GM21528 (cell line): Measurements from ENCODE around the gene RAB28.
A peak's percentile ranks its signal among the peaks of the same experiment; 100 is the strongest.

Experiments used
- ATAC-seq: cut with Tn5 transposase; IDR thresholded peaks from one replicate; pipeline ENCODE4 v1.9.1; 2021; ENCODE audit warnings: mild to moderate bottlenecking, moderate library complexity; ENCODE audit not compliant: unreplicated experiment, low FRiP score

Gene RAB28

DNA sequence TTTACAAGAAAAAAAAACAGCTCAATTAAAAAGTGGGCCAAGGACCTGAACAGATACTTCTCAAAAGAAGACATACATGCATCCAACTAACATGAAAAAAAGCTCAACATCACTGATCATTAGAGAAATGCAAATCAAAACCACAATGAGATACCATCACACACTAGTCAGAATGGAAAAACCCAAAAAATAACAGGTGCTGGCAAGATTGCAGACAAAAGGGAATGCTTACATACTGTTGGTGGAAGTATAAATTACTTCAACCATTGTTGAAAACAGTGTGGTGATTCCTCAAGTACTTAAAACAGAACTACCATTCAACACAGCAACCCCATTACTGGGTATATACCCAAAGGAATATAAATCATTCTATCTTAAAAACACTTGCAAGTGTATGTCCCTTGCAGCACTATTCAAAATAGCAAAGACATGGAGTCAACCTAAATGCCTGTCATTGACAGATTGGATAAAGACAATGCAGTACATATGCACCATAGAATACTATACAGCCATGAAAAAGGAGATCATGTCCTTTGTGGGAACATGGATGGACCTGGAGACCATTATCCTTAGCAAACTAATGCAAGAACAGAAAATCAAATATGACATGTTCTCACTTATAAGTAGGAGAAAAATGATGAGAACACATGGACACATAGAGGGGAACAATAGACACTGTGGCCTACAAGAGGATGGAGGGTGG is 97.6 kb downstream of the RAB28 start:
- peak; percentile 73 for ATAC-seq

DNA sequence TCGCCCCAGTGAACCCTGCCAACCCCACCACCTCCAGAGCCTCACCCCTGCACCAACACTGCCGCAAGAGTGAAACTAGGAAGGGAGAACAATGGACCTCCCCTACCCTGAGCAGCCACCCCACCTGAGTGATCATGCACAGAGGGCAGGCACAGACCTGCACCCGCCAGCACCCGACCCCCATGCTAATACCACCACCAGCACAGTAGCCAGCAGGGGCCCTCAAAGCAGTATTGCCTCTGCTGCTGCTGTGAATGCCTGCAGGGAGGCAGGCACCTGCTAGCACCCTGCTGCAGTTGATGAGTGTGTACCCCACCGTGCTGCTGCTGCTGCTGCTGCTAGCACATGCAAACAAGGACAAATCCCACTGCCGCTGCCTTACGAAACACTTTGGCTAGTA is 100.1 kb downstream of the RAB28 start:
- ATAC-seq: no peak

- peak; percentile 69 for ATAC-seq
These were observed 105.0 kb downstream of the RAB28 start for GRCh38 chr4:13378973-13379759.

- no peak for ATAC-seq
These were observed 113.1 kb downstream of the RAB28 start for GRCh38 chr4:13371048-13371447.

DNA sequence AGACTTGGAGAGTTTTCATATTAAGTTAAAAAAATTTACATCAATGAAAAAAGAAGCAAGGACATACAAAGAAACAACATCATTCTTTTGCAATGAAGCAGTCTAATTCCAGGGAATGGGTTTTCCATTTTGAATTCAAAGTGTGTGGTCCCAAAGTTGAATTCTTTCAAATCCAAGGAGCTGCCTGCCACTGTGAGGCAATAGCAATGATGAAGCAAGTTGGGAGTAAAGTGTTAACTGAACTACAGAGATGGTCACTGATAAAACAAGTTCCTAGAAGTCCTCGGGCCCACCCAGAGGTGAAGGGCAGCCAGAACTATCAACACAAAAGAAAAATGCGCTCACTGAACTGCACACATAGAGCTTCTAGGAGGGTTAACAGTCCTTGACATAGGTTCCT is 115.9 kb downstream of the RAB28 start:
- no peak for ATAC-seq

DNA sequence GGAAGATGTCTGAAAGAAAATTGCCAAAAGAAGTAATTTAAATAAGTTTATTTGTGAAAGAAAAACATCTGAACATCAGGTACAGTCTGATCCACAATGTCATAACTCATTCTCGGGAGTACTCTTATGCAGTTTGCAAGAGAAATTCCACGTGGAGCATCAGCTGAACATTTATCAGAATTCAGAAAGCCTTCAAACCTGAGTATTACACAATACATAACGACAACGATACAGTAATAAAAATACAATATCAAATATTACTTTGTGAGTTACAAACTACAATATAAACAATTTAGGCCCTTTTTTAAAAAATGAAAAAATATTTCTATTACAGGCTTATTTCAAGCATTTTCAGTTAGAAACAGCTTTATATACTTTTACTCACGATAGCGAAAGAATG is 116.4 kb downstream of the RAB28 start:
- ATAC-seq: no peak

DNA sequence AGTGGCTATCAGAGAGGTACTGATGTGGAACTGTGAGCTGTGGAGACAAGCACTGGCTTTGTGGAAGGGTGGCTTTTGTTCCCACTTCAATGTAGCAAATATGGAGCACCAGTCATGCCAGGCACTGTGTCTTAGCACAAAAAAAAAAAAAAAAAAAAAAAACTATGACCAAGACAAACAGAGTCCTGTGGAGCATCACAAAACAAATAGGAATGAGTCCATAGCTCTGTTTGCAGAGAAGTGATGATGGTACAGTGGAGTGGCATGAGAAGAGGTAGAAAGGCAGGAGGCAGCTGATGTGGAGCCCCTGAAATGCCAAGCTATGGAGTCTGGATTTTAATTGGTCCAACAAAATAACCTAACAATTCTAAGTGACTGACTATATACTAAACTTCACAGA is 116.9 kb downstream of the RAB28 start:
- no peak for ATAC-seq

- ATAC-seq: no peak
These were observed 118.9 kb downstream of the RAB28 start for GRCh38 chr4:13365195-13365594.

DNA sequence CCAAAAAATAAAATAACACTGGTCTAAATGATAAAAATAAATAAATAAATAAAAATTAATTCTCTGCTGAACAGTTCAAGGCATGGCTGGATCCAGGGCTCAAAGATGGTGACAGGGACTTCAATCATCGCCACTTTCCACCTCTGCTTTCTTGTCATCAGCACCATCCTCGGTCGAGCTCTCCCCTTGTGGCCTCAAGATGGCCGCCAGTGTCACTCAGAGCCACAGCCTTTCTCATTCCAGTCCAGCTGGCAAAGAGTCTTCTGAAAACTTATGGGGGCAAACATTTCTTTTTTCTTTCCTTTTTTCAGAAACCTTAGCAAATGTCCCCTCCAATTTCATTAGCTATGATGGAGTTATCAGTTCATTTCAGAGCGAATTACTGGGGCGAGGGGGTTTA is 119.5 kb downstream of the RAB28 start:
- no peak for ATAC-seq

DNA sequence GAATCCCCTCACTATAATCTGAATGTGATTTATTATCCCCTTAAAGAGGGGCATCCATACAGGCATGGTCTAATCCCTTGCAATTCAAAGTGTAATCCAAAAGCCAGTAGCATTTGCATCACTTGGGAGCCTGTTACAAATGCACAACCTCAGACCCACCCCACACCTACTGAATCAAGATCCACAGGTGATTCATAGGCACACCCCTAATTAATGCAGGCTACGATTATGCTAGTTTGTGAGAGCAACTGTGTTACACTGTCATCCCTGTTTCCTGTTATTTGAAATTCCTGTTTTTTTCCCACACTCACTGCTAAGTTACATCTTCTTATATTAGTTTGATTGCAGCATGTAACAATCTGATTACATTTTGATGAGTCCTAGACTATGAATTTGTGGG is 120.0 kb downstream of the RAB28 start:
- ATAC-seq: no peak

GRCh38 chr4:13359809-13360208 is 124.3 kb downstream of the RAB28 start:
- no peak for ATAC-seq

DNA sequence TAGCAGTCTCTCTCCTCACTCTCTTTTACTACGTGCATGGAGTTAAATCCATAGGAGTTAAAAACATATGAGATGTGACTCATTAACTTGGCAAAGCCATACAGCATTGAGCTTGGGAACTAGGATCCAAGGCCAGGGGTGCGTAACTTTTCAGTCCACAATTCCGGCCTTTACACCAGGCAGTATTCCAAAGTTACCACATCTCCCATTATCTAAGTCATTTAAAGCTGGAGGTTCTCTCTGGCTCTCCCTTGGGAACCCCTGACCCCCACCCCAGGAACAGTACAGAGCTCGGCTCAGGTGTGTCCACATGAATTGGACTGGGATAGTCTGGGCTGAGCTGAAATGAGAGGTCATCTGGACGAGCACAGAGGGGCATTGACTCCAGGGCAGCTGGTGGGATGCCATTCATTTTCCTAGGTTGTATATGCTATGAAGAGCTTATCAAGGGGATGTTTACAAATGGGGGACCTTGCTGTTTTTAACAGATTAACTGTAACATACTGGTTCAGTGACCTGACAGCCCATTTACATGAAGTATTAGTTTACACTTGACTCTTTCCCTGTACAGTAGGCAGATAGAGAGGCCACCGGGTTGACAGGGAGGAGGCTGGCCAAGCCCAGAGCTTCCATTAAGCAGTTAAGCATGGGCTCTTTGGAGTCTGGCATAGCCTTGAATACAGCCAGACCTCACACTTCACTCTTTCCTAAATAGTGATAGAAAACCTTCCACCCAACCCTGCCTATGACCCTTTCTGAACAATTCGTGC is 128.8 kb downstream of the RAB28 start:
- ATAC-seq: no peak

- ATAC-seq: no peak
These were observed 135.0 kb downstream of the RAB28 start for GRCh38 chr4:13349096-13349495.

DNA sequence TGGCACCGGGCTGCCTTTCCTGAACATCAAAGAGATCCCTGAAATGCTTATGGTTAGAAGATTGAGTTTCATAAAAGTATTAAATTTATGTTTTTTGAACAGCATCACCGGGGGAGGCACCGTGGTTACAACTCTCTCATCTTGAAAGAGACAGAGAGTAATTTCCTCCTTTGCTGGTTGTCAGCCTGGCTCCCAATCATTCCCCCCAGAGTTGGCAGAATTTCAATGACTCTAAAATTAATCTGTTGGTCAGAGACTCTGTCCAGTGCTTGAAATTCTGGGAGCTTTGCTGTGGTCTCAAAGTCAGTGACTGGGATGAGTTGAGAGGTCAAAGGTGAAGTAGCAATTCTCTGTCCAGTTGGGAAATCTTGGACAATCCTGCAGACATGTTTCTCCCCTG is 135.9 kb downstream of the RAB28 start:
- ATAC-seq: no peak

- no peak for ATAC-seq
These were observed 136.5 kb downstream of the RAB28 start for GRCh38 chr4:13347517-13348125.

DNA sequence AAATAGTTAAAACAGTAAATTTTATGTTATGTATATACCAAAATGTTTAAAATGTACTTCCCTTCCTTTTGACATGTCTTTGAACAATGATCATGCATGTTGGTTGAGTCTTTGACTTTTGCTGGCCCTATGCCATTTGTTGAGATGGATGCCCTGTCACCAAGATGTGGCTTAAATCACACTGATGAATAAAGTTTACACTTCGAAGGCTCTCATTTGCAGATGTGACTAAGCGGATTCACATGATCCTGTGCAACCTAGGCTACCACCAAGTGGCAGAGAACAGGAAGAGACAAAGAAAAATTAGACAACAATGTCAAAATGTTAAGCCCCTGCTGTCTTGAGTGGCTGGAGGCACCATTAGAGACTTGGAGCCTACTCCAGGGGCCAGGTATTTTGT is 139.9 kb downstream of the RAB28 start:
- no peak for ATAC-seq

DNA sequence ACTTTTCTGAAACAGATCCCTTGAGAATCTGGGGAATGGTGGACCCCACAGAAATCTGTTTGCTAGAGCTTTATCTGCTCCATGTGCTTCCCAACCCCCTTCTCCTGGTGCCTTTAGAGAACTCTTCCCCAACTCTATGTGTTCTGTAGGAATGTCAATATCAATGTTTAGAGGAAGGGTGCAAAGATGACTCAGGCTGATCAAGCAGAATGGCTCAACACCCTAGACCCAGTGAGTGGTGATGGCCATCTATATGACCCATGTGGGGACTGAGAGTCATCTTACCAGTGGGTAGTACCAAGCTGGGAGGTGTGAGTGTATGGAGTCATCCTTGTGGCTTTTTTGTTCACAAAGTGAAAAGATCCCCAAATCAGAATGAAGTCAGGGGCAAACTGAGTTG is 143.5 kb downstream of the RAB28 start:
- no peak for ATAC-seq

- no peak for ATAC-seq
These were observed 152.3 kb downstream of the RAB28 start for GRCh38 chr4:13331827-13332226.

GRCh38 chr4:13329963-13330362 is 154.2 kb downstream of the RAB28 start:
- no peak for ATAC-seq

DNA sequence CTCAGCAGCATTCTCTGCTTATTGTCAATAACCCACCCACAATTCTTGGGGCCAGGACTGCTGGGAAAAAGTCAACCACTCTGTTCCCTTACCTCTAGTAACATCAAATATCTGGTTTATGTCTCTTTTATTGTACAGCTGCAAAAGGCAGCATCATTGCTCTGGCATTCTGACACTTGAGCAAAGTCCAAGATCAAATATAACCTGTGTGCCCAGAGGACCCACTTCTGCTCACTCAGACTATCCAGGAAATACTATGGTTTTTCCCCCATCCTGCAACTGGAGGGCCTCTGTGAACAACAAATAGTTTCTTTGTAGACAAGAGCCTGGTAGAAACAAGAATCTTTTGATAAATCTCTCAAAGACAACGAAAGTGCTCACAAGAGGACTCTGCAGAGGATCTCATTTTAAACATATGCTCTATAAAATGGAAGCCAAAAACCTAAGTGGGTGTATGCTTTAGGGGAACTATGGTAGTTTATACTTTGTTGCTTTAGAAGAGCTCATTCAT is 154.7 kb downstream of the RAB28 start:
- no peak for ATAC-seq

DNA sequence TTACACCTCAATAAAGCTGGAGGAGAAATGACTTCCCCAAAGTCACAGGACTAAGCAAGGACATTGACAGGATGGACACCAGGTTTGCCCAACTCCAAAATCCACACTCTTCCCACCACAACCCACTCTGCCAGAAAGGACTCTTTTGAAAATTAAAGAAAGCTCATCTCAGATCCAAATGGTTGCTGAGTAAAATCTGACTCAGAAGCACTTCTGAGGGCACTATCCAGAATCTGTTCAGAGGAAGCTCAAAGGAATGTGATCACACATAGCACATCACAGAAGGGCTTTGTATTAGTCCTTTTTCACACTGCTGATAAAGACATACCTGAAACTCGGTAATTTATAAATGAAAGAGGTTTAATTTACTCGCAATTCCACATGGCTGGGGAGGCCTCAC is 155.5 kb downstream of the RAB28 start:
- ATAC-seq: no peak
